Measurements from ENCODE around the gene CNOT6.

GRCh38 chr5:180606215-180606785 is 112.1 kb downstream of the CNOT6 start:
- TF ChIP-seq CTCF (IDR thresholded peaks at IDR 0.05), result no peak
- no peak for TF ChIP-seq POLR2A (IDR thresholded peaks at IDR 0.05)

Data from thyroid gland (tissue), 4 donors.